Transverse colon (tissue), 4 donors: ENCODE data around the gene CYTH2.

Experiments
- POLR2AphosphoS5 ChIP-seq, 3 donors: sonication (generic); formaldehyde crosslinking; IDR thresholded peaks; one replicate each; pipeline ENCODE4 v1.6.1; 2016; ENCODE audit warnings: antibody characterized with exemption in 3 of 3
- TF ChIP-seq, protein P1 (sequence below), 5 experiments: fragments of 200-600 bp in 3 of 5; fragments of 450-650 bp in 2 of 5; sonication (generic) in 3 of 5; IDR thresholded peaks; 1 replicate in 2 of 5; 2 replicates in 3 of 5; pipeline ENCODE4 v1.5.1; 2016 to 2017; ENCODE audit warnings: antibody characterized with exemption in 5 of 5, inconsistent platforms in 3 of 5, mild to moderate bottlenecking in 2 of 5, moderate library complexity in 1 of 5

GRCh38 chr19:48491793-48492123 lies 22.6 kb downstream of the CYTH2 start:
- TF ChIP-seq, protein P1, sequence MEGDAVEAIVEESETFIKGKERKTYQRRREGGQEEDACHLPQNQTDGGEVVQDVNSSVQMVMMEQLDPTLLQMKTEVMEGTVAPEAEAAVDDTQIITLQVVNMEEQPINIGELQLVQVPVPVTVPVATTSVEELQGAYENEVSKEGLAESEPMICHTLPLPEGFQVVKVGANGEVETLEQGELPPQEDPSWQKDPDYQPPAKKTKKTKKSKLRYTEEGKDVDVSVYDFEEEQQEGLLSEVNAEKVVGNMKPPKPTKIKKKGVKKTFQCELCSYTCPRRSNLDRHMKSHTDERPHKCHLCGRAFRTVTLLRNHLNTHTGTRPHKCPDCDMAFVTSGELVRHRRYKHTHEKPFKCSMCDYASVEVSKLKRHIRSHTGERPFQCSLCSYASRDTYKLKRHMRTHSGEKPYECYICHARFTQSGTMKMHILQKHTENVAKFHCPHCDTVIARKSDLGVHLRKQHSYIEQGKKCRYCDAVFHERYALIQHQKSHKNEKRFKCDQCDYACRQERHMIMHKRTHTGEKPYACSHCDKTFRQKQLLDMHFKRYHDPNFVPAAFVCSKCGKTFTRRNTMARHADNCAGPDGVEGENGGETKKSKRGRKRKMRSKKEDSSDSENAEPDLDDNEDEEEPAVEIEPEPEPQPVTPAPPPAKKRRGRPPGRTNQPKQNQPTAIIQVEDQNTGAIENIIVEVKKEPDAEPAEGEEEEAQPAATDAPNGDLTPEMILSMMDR (IDR thresholded peaks at IDR 0.05) = no peak
- no peak for TF ChIP-seq POLR2AphosphoS5 (IDR thresholded peaks at IDR 0.05)
